ENCODE results near the gene UBAP1.
"Not testable (repeated sequence)": the region's sequence is repeated elsewhere in the genome, so short reads cannot be mapped to it uniquely, and the experiment has no call there.

The UBAP1 gene

DNA sequence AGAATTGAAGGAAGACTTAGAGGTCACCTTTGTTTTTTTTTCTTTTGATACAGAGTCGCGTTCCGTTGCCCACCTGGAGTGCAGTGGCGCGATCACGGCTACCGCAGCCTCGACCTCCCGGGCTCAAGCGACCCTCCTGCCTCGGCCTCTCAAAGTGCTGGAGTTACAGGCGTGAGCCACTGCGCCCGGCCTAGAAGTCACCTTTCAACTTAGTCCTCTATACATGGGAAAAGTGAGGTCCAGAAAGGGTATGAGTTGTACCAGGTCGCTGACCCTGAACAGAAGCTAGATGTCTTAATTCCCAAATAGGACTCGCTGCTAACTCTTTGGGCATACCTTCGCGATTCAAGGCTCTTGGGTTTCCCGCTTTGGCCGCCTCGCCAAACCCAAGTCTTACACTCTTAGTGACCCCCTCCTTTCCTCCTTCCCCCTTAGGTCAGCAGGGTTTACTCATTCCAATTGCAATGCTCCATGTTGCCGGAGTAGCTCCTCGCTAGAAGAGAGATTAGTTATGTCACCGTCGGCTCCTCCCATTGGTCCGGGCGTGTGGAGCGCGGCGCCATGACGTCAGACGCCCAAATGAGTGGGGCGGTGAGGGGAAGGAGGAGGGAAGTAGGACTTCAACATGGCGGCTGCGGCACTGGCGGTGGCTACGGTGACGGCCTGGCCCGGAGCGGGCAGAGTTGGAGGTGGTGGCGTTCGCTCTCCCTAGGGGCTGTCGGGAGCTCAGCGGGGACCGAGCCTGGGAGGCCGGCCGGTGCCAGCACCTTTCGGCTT, at the start of gene UBAP1:
Gene UBAP1, plus strand, starts transcription at position 608 of the 777 bp plus-strand sequence. CDS start 41,872 bp downstream, outside the sequence.
- peak; percentile 87 for DNase-seq

GRCh38 chr9:34131571-34131970, 47.3 kb upstream of the UBAP1 start:
- DNase-seq: no peak

- DNase-seq: no peak
Observed at GRCh38 chr9:34133436-34133949, 45.4 kb upstream of the UBAP1 start.

- DNase-seq: no peak
Observed at GRCh38 chr9:34134521-34134920, 44.3 kb upstream of the UBAP1 start.

DNA sequence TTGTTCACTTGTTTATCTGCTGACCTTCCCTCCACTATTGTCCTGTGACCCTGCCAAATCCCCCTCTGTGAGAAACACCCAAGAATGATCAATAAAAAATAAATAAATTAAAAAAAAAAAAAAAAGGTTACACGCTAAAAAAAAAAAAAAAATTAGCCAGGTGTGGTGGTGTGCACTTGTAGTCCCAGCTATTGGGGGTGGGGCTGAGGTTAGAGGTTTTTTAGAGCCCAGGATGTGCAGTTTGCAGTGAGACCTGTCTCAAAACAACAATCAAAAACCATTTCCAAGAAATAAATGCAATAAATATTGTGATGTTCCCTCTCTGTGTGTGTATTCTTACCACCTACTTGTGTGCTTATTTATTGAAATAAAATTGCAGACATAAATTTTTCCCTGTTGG, 40.2 kb upstream of the UBAP1 start:
- DNase-seq: not testable (repeated sequence)

- no peak for DNase-seq
Observed at GRCh38 chr9:34139477-34140146, 39.2 kb upstream of the UBAP1 start.

DNA sequence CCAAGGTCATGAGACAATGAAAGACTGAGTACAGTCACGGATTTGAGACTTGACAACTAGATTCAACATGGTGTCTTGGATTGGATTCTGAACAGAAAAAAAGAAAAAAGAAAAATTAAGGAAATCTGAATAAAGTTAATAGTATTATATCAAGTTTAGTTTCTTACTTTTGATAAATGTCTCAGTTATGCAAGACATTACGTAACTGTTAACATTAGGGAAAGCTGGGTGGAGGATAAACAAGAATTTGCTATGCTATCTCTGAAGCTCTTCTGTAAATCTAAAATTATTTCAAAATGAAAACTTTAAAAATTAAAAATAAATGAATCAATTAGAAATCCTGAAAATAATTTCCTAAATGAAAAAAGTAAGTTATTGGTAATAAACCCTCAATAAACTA, 38.0 kb upstream of the UBAP1 start:
- DNase-seq: no peak

GRCh38 chr9:34143116-34143515, 35.7 kb upstream of the UBAP1 start:
- DNase-seq: no peak

- DNase-seq: peak; percentile 18
Observed at GRCh38 chr9:34145165-34145564, 33.7 kb upstream of the UBAP1 start.

DNA sequence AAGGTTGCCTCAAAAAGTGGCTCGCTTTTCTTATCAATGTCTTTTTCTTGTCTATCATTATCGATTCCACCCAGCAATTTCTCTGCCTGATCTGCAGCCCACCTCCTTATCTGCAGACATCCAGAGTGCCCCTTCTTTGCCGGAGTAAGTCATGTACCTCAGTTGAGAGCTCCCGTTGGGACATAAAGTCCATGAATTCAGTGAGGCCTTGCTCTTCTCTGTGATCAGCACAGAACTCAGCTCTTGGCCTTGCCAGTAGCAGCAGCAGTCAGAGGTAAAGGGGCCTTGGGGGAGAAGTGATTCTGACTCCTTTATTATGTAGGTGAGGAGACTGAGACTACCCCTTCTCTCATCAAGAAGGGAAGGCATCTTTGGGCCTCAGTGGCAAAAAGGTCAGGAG, 27.4 kb upstream of the UBAP1 start:
- no peak for DNase-seq

- no peak for DNase-seq
Observed at GRCh38 chr9:34154057-34154456, 24.8 kb upstream of the UBAP1 start.

- no peak for DNase-seq
Observed at GRCh38 chr9:34157318-34157717, 21.5 kb upstream of the UBAP1 start.

- no peak for DNase-seq
Observed at GRCh38 chr9:34157898-34158297, 20.9 kb upstream of the UBAP1 start.

DNA sequence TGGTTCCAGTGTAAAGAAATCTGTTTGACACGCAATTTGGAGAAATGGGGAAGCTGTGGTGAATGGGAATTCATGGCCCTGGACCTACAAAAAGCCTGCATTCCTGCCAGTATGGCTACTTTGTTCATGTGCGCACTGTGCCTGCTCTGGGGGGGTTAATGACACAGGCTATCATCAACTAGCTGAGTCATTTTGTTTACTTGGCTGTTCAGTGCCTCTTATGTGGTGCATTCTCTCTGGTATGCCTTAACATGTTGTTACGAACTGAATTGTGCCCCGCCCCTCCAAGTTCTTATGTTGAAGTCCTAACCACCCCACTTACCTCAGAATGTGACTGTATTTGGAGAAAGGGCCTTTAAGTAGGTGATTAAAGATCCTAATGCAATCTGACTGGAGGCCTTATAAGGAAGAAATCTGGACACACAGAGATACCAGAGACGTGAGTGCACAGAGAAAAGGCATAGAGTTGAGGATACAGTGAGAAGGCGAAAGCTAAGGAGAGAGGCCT, 20.4 kb upstream of the UBAP1 start:
- DNase-seq: peak; percentile 73

- DNase-seq: no peak
Observed at GRCh38 chr9:34163434-34163833, 15.4 kb upstream of the UBAP1 start.

DNA sequence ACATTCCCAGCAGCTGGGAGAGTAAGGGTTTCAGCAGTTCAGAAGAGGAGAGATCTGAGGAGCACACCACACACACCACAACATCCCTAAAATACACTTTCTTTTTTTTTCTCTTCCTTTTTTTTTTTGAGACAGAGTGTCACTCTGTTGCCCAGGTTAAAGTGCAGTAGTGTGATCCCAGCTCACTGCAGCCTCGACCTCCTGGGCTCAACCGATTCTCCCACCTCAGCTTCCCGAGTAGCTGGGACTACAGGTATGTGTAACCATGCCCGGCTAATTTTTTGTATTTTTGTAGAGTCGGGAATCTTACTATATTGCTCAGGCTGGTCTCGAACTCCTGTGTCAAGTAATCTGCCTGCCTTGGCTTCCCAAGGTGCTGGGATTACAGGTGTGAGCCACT, 9.7 kb upstream of the UBAP1 start:
- no peak for DNase-seq

DNA sequence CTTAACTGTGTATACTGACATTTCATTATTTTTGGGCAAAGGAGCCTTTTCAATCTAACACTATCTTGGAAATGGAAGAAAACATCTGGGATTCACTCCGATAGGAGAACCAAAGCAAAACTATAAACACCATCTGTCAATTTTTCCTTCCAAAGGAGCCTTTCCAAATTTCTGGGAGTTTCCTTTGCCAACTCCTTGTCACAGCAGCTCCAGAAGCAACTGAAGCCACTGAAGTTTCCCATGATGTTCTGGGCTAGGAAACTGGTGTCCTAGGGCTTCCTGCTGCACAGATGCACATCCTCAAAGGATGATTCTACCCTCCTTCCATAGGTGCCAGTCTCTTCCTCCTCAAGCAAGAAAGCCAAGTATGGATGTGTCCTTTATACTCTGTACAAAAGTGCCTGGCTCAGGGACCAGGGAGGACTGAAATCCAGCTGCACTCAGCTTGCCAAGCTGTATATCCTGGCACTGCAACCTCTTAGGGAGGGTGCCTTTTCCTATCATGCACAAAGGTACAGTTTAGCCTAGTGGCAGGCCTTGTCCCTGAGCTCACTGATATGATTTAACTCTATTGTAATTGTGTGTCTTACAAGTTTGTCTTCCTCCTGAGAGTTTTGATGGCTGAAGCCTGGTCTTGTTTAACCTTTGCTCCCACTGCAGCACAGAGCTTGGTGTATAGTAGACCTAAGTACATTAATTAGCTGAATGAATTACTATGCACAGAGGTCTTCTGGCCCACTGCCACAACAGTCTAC, 8.4 kb upstream of the UBAP1 start:
- DNase-seq: no peak

DNA sequence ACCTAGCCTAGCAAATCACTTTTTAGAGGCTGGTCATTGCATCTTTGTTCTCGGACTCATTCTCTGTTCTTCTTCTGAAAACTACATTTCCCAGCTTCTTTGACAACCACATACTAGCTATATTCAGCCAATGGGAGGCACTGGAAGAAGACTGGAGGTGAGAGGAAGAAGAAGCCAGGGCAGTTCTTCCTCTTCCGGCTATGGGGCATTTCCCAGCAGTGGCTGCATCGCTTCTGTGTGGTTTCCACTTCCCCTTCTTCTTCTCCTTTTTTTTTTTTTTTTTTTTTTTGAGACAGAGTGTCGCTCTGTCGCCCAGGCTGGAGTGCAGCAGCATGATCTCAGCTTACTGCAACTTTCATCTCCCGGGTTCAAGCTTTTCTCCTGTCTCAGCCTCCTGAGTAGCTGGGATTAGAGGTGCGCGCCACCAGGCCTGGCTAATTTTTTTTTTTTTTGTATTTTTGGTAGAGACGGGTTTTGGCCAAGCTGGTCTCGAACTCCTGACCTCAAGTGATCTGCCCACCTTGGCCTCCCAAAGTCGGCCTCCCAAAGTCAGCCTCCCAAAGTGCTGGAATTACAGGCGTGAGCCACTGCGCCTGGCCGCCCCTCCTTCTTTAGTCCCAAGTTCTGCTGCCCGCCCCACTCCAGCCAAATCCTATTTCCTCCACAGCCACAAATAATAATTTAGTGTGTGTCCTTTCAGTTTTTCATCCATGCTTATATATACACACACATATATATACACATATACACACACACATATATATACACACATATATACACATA, 6.9 kb upstream of the UBAP1 start:
- DNase-seq: no peak

DNA sequence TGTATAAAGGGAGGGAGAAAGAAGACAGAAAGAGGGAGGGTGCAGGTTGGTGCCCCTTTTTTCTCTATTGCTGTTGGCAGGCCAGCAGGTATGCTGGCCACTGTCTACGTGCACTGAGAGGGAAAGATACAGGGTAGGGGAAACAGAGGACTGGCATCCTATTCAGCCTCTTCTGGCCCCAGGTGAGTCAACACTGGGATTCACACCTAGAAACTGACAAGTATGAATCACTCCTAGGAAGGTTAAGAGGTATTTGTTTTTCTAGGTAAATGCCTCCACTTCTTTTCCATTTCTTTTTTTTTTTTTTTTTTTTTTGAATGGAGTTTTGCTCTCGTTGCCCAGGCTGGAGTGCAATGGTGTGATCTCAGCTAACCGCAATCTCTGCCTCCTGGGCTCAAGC, 2.8 kb upstream of the UBAP1 start:
- no peak for DNase-seq

GRCh38 chr9:34177593-34178435, 1.0 kb upstream of the UBAP1 start:
- no peak for DNase-seq
